T-helper 1 cell treated with Interleukin-12 subunit alpha and Interleukin-12 subunit beta and Interleukin-4 antibody, amounts not matched to agents 30 μg/mL and 1 μg/mL, for 36 hours (primary cell): ENCODE data around the gene TET3.

Source experiments
- H3K27ac Mint-ChIP-seq: one replicate; pipeline ENCODE4 v1.8.0; 2021; ENCODE audit warnings: mild to moderate bottlenecking, mixed read lengths
- H3K27me3 Mint-ChIP-seq: one replicate; pipeline ENCODE4 v1.8.0; 2021; ENCODE audit warnings: low read depth, mixed read lengths
- H3K36me3 Mint-ChIP-seq: one replicate; pipeline ENCODE4 v1.8.0; 2021; ENCODE audit warnings: low read depth, mixed read lengths
- H3K4me1 Mint-ChIP-seq: one replicate; pipeline ENCODE4 v1.8.0; 2021; ENCODE audit warnings: low read depth, mixed read lengths
- H3K4me3 Mint-ChIP-seq: one replicate; pipeline ENCODE4 v1.8.0; 2021; ENCODE audit warnings: mild to moderate bottlenecking, moderate library complexity, mixed read lengths
- H3K9me3 Mint-ChIP-seq: one replicate; pipeline ENCODE4 v1.8.0; 2021; ENCODE audit warnings: mixed read lengths

Gene TET3

DNA sequence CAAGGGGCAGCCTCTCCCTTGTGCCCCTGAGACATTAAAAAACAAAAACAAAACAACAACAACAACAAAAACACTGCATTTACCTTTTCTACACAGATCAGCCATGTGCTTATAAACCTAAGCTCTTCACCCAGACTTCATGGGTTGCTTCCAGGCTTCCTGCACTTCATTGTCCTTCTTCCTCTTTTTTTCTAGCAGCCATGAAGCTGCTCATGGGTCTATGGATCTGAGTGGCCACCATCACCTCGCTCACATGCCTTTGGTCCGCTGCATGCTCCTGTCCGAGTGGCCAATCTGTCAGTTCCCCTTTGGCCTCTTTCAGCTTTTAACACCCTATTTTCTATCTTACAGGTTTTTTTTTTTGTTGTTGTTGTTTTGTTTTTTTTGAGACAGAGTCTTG is 9.0 kb upstream of the TET3 start:
- Mint-ChIP-seq H3K27me3 (peaks cover 16% of the 10 kb centered on the region), H3K9me3 (no peaks in the 10 kb centered on the region), H3K4me3 (no peak overlapping the region), H3K4me1 (peaks cover 46% of the 10 kb centered on the region), H3K27ac (no peak overlapping the region), H3K36me3 (peaks cover 6% of the 10 kb centered on the region)

DNA sequence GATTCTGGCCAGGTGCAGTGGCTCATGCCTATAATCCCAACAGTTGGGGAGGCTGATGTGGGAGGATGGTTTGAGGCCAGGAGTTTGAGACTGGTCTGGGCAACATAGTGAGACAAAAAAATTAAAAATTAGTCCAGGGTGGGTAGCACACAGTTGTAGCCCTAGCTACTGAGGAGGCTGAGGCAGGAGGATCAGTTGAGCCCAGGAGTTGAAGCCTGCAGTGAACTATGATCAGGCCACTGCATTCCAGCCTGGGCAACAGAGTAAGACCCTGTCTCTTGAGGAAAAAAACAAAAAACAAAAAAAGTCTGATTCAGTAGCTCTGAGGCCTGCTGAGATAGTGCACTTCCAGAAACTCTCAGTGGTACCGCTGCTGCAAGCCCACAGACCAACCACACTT is 7.9 kb upstream of the TET3 start:
- peaks cover 6% of the 10 kb centered on the region for H3K36me3 Mint-ChIP-seq
- no peaks in the 10 kb centered on the region for H3K9me3 Mint-ChIP-seq
- H3K4me1 Mint-ChIP-seq: peaks cover 47% of the 10 kb centered on the region
- peaks cover 27% of the 10 kb centered on the region for H3K27me3 Mint-ChIP-seq
- no peak overlapping the region for H3K27ac Mint-ChIP-seq
- H3K4me3 Mint-ChIP-seq: no peak overlapping the region

GRCh38 chr2:73977466-73977865 is 7.2 kb upstream of the TET3 start:
- Mint-ChIP-seq H3K9me3 (no peaks in the 10 kb centered on the region), H3K4me3 (no peak overlapping the region), H3K4me1 (peaks cover 47% of the 10 kb centered on the region), H3K27ac (no peak overlapping the region), H3K27me3 (peaks cover 32% of the 10 kb centered on the region), H3K36me3 (peaks cover 6% of the 10 kb centered on the region)

- peak overlapping the region; percentile 61 for H3K4me3 Mint-ChIP-seq
- H3K27ac Mint-ChIP-seq: peak overlapping the region; percentile 46
- H3K9me3 Mint-ChIP-seq: no peaks in the 10 kb centered on the region
- peaks cover 55% of the 10 kb centered on the region for H3K4me1 Mint-ChIP-seq
- H3K27me3 Mint-ChIP-seq: peaks cover 38% of the 10 kb centered on the region
- peaks cover 10% of the 10 kb centered on the region for H3K36me3 Mint-ChIP-seq
Observed at GRCh38 chr2:73979021-73979420, 5.7 kb upstream of the TET3 start.

GRCh38 chr2:73979686-73980085 is 5.0 kb upstream of the TET3 start:
- peaks cover 55% of the 10 kb centered on the region for H3K4me1 Mint-ChIP-seq
- H3K27me3 Mint-ChIP-seq: peaks cover 38% of the 10 kb centered on the region
- peaks cover 10% of the 10 kb centered on the region for H3K36me3 Mint-ChIP-seq
- no peaks in the 10 kb centered on the region for H3K9me3 Mint-ChIP-seq
- H3K4me3 Mint-ChIP-seq: no peak overlapping the region
- no peak overlapping the region for H3K27ac Mint-ChIP-seq

DNA sequence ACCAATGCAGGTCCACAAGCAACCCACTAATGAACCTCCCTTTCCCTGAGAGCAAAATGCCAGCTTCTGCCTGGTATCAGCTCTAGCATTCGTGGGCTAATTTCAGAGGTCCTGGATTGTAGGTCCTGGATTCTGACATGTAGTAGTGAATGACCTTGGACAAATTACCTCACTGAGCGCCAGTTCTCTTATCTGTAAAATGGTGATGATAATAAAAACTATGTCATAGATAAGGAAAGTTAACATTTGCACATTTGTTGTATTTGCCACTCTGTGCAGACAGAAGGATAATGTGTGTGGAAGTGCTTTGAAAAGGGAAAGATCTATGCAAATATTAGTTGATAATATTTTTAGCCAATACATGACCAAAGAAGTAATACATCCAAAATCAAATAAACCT is 4.1 kb upstream of the TET3 start:
- Mint-ChIP-seq H3K4me1 (peaks cover 55% of the 10 kb centered on the region), H3K36me3 (peaks cover 10% of the 10 kb centered on the region), H3K9me3 (no peaks in the 10 kb centered on the region), H3K27me3 (peaks cover 38% of the 10 kb centered on the region), H3K4me3 (peak overlapping the region; percentile 22), H3K27ac (no peak overlapping the region)

DNA sequence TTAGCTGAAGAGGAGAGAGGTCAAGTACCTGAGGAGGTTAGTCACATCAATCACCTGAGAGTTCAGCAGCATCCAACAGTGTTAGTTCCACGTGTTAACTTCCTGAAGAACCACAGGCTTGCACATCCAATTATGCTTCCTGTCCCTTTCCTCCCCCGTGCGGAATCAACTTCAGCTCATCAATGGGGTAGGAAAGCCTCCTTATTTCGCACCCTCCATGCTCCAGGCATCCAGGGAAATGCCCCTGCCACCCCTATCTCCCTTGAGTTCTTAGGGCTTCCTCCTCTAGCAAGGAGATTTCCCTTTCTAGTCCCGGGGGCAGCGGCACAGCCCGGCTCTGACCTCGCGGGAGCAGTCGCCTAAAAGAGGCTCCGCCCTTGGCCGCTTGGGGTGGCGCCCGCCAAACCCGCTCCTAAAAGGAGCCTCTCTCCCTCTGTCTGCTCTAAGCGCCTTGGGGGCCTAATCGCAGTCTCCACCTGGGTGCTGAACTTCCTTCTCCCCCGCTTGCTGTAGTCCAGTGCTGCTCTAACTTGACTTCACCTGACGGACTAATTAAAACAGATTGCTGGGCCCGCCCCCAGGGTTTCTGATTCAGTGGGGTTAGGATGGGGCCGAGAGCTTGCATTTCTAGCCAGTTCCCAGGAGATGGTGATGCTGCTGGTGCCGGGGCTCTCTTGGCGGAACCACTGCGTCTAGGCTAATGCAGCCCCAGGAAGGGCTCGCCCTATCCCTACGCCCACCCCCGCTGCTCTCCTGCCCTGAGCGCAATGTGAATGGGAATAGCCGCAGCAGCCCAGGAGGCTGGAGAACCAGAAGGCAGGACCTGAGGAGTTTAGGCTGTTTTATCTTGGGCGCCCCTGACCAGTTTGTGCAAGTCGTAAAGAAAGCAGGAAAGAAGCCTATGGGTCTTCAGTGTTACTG is 3.4 kb upstream of the TET3 start:
- Mint-ChIP-seq H3K4me1 (peaks cover 58% of the 10 kb centered on the region), H3K27me3 (peaks cover 38% of the 10 kb centered on the region), H3K4me3 (peak overlapping the region; percentile 22), H3K9me3 (no peaks in the 10 kb centered on the region), H3K27ac (no peak overlapping the region), H3K36me3 (peaks cover 12% of the 10 kb centered on the region)

DNA sequence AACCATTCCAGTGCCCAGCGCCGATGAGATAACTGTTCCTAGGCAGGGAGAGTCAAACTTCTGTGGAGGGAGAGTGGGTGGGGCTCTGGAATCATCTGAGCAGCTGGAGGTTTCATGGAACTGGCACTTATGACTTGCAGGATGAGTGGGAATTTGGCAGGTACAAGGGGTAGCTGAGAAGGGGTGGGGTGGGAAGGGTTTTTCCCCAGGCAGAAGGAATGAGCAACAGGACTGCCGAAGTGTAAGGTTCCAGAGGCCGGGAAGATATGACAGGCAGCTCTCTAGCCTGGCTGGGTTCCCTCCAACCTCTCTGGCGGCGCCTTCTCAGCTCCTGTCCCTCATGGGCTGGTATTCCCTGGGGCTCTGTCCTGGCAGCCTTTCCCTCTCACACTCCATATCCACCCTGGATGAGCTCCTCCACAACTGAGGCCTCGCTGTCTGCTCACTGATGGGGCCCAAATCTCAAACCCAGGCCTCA is 2.5 kb upstream of the TET3 start:
- Mint-ChIP-seq H3K27me3 (peaks cover 38% of the 10 kb centered on the region), H3K36me3 (peaks cover 15% of the 10 kb centered on the region), H3K9me3 (no peaks in the 10 kb centered on the region), H3K4me3 (peak overlapping the region; percentile 26), H3K27ac (no peak overlapping the region), H3K4me1 (peaks cover 65% of the 10 kb centered on the region)

DNA sequence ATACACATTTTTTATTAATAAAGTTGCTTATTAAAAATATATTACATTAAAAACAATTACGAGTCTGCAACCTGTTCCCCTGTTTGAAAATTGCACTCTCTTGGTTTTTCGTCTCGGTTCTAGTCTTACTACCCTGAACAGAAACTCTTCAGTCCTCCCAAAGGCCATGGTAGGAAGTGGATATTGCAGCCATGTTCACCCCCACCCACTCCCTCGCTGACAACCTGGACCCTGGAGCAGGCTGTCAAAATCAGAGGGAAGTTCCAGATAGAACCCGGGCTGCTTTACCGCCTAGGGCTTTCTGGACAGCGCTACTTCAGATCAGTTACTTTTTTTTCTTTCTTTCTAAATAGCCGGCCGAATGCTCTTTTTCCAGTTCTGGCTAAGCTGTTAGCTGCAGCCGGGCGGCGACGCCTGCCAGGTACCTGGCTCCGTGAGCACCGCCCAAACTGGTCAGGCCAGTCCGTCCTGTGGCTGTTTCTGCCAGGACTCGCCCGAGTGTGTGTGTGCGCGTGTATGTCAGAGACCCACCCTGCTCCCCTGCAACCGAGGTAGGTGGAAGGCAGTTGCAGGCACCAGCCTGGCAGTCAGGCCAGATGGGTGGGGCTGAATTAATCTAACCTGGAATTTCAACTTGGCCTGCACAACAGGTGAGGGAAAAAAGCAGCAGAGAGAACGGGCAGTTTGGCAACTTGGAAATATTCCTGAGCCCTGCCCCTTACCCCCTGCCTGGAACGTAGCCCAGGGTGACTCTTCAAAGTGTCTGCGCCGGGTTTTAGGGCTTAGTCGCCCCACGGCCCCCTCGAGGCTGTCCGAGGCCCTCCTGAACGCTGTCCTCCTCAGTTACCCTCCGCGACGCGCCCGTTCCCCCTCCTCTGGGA is 1.1 kb upstream of the TET3 start:
- H3K4me1 Mint-ChIP-seq: peaks cover 73% of the 10 kb centered on the region
- H3K27ac Mint-ChIP-seq: peak overlapping the region; percentile 61
- H3K4me3 Mint-ChIP-seq: peak overlapping the region; percentile 76
- no peaks in the 10 kb centered on the region for H3K9me3 Mint-ChIP-seq
- H3K36me3 Mint-ChIP-seq: peaks cover 22% of the 10 kb centered on the region
- peaks cover 38% of the 10 kb centered on the region for H3K27me3 Mint-ChIP-seq

DNA sequence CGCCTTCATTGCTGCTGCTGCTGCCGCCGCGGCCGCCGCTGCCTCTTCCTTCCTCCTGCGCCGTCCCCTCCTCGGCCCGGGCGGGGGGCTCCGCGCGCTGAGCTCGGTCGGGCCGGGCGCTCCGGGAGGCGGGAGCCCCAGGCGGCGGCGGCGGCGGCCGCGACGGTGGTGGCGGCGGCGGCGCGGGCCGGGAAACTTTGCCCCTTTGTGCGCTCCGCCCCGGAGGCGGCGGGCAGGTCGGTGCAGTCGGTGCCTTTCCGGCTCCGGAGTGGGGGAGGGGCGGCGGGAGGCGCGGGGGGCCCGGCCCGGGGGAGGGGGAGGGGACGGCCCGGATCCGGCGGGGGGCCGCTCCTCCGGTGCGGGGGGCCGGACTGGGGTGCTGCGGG is 205 bp downstream of the TET3 start:
- H3K4me3 Mint-ChIP-seq: no peak overlapping the region
- H3K9me3 Mint-ChIP-seq: peaks cover 3% of the 10 kb centered on the region
- no peak overlapping the region for H3K27ac Mint-ChIP-seq
- peaks cover 29% of the 10 kb centered on the region for H3K36me3 Mint-ChIP-seq
- H3K4me1 Mint-ChIP-seq: peaks cover 69% of the 10 kb centered on the region
- peaks cover 38% of the 10 kb centered on the region for H3K27me3 Mint-ChIP-seq

GRCh38 chr2:73985308-73986084 is 786 bp downstream of the TET3 start:
- Mint-ChIP-seq H3K9me3 (peaks cover 9% of the 10 kb centered on the region), H3K4me3 (peak overlapping the region; percentile 75), H3K27ac (peak overlapping the region; percentile 81), H3K36me3 (peaks cover 35% of the 10 kb centered on the region), H3K27me3 (peaks cover 34% of the 10 kb centered on the region), H3K4me1 (peaks cover 65% of the 10 kb centered on the region)

GRCh38 chr2:73986085-73986681 is 1.5 kb downstream of the TET3 start:
- H3K27me3 Mint-ChIP-seq: peaks cover 27% of the 10 kb centered on the region
- H3K27ac Mint-ChIP-seq: peak overlapping the region; percentile 81
- H3K9me3 Mint-ChIP-seq: peaks cover 13% of the 10 kb centered on the region
- peak overlapping the region; percentile 75 for H3K4me3 Mint-ChIP-seq
- peaks cover 38% of the 10 kb centered on the region for H3K36me3 Mint-ChIP-seq
- H3K4me1 Mint-ChIP-seq: peaks cover 58% of the 10 kb centered on the region

DNA sequence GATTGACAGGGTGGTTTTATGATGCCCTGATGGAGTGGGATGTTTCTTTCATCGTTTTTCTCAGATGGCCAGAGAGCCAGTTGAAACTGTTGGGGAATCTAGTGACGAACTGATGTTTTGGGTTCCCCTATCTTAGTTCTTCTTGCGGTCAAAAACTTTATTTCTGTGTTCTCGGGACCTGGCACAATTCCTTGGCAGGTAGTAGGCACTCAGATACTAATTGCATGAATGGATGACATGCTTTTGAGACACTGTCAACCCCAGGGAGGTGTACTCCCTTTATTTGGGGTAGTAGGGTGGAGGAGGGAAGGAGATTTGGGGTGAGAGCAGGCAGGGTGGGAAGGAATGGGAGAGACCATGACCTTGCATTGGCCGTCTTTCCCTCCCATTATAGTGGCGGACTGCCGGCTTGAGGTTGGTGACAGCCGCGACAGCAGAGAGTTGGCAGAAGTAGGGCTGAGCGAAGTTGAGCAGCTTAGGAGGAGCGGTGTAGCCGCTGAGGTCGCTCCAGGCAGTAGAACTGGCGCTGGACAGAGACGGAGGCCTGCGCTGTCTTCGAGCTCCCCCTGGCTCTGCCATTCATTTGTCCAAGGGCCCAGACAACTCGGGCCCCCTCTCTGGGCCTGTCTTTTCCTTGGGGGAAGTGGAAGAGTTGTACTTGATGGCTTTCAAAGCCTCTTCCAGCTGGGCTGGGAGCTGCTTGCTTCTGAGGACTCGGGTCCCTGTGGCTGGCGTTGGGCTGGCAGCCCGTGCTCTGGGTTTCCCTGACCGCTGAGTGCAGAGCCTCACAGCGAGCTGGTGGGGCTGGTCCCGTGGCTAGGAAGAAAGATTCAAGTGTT is 2.6 kb downstream of the TET3 start:
- peaks cover 50% of the 10 kb centered on the region for H3K4me1 Mint-ChIP-seq
- peak overlapping the region; percentile 17 for H3K27ac Mint-ChIP-seq
- H3K27me3 Mint-ChIP-seq: peaks cover 17% of the 10 kb centered on the region
- H3K36me3 Mint-ChIP-seq: peaks cover 45% of the 10 kb centered on the region
- H3K9me3 Mint-ChIP-seq: peaks cover 20% of the 10 kb centered on the region
- peak overlapping the region; percentile 75 for H3K4me3 Mint-ChIP-seq
